HS-27A (cell line): Measurements from ENCODE around the gene FKBP1A.

Experiments used
- DNase-seq: peaks from one replicate; pipeline ENCODE4 v3.0.0-alpha.2; 2012; ENCODE audit warnings: low read depth, missing footprints

Gene FKBP1A

DNA sequence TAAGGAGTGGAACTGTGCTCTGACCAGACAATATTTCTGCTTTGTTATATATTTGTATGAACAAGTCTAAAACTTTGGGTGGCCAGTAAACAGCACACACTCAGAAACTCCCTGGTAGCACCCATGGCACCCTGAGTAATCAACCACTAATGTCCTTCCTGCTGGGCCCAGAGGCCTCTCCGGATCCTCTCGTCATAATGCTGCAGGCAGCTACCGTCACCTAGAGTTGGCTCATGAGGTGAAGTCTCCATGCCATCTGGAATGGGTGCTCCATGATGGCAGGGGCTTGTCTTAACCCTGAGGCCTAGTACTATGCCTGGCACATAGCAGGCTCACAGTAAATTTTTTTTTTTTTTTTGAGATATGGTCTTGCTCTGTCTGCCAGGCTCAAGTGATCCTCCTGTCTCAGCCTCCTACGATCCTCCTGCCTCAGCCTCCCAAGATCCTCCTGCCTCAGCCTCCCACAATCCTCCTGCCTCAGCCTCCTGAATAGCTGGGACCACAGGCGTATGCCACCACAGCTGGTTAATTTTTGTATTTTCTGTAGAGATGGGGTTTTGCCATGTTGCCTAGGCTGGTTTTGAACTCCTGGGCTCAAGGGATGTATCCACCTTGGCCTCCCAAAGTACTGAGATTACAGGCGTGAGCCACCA lies 60.9 kb downstream of the FKBP1A start:
- DNase-seq: no peak

DNA sequence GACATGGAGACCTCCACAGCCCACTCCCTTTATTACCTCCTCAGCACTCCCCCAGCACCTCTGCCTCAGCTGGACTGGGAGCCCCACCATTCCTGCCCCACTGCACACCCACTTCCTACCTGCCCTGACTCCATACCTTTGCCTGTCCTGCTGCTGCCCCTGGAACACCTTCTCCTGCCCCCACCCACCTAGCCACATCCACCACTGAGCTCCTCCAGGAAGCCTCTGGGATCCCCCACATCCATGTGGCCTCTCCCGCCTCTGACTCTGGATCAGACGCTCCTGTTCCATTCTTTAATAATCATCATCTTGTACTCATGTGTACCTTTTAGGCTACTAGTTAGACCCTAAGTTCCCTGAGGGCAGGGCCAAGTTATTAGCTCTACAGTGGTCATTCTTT lies 61.8 kb downstream of the FKBP1A start:
- DNase-seq: no peak

DNA sequence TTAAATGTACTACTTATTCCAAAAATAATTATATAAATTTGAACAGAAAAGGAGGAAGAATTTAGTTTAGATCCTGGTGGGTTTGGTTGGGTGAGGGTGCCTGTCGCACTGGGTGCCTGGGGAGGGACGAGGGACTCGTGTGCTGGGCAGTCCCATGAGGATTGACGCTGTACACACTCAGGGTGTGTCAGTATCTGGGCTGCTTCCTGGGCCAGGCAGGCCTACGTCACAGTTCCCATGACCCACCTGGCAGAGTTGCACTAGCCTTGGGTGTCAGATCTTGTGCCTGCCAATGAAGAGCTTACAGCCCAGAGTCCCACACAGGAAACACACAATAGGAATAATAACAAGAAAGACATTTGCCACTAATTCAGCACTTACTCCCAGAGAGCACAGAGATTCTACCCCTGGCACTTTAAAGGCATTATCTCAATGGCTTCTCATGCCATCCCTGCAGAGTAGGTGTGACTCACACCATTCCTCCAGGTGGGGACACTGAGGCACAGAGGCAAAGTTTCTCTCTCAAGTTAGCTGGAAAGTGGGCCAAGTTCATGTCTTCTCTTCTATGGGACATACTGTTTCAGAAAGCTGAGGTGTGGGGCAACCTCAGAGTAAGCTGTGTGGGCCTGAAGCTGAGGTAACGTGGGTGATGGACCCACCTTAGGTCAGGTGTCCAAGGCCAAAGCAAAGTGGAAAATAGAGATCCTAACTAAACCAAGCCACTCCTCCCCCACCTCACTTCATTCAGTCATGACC lies 62.6 kb downstream of the FKBP1A start:
- no peak for DNase-seq

DNA sequence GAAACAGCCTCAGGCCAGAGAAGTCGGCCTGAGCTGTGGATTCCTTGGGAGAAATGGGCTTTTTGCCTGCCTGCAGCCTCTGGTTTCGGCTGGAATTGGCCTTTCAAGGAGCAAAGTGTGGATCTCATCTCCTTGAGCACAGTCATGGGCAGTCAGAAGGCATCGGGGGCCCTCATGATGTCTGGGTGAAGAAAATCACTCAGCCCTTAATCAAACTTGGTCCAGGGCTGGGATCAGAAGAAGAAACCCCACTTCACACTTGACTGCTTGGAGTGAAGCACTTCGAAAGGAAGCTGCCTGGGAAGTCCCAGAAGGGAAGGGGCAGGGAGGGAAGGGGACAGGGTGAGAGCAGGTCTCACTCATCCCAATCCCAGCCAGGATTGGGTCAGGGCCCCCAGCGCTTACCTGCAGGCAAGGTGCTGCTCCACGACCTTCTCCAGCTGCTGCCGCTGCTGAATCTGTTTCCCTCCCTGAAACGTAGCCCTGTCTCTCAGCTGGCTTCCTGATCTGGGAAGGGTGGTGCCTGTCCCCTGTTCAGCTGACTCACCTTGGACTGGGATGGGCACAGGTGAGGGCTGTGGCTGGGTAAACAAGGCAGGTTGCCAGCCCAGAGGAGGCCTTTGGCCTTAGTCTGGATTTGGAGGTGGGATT lies 64.0 kb downstream of the FKBP1A start, which contains the start of gene SDCBP2:
SDCBP2 (minus strand) TSS at position 460 of the 651 bp plus-strand sequence. CDS start 8,723 bp downstream, outside the sequence.
- no peak for DNase-seq

- DNase-seq: no peak
These were observed 64.8 kb downstream of the FKBP1A start for GRCh38 chr20:1327827-1328679.

GRCh38 chr20:1327241-1327653 lies 65.6 kb downstream of the FKBP1A start:
- DNase-seq: no peak

DNA sequence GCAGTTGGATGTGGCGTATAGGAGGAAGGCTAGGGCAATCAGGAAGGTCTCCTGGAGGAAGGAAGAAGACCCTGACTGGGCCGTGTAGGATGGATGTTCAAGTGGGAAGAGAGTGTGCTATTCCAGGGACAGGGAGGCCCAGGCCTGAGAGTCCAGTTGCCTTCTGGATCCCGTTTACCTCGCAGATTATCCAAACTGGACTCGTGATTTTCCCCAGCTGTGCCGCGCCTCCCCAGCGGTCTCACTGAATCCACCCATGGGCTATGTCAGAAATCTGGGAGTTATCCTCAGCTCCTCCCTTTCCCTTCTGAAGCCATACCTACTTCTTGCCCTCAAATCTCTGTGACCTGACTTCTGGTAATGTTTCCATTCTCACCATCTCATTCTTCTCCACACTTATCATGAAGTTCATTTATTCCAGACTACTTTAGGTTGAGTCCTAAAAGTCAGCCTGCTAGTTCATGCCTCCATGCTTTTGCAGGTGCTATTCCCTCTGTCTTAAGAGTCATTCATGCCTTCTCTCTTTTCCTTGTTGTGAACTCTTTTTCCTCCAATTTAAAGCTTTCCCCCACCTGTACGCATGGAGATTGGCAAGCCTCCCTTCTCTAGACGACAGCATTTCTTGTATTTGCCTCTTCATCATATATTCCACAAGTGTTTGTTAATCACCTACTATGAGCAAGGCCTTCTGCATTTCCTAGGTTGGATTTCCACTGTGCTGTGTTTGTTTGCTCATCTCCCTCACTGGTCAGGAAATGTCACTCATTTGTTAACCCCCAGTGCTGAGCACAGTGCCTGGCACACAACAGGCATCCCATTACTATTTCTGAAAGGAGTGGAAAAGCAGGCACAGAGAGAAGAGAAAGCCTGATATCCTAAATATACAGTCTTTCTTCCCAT lies 66.6 kb downstream of the FKBP1A start:
- DNase-seq: no peak

DNA sequence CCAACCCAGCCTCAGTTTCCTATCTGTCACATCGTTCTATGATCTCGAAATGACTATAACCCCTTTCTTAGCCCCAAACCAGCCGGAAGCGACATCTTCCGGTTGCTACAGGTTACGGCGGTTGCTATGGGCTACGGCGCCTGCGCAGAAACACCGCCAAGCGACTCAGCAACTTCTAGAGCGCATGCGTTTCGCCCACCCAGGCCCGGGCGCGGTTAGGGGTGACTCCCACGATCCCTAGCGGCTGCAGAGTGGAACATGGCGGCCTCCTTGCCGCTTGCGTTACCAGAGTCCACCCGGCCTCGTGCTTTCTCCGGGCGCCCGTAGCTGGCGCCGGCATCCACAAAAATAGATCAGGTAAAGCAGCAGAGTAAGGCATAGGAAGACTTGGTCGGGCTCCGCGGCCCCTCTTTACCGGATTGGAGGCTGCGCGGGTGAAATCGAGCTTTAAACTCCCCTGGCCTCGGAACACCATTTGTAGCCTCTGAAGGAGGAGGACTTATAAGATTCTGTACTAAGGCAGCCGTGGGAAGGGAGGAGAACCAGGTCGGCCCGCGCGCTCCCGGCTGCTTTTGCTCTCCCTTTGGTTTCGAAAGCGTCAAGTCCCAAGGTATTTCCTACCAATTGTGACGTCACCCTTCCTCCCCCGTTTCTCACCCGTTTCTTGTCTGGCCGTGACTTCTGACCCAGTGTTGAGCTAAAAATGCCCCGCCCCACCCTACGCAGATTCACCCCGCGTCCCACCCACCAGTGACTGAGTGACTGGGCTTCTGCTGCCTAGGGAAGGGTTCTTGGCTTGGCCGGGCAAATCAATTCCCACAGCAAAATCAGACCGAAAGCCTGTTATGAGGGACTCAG lies 67.5 kb downstream of the FKBP1A start:
- DNase-seq: peak; percentile 87

DNA sequence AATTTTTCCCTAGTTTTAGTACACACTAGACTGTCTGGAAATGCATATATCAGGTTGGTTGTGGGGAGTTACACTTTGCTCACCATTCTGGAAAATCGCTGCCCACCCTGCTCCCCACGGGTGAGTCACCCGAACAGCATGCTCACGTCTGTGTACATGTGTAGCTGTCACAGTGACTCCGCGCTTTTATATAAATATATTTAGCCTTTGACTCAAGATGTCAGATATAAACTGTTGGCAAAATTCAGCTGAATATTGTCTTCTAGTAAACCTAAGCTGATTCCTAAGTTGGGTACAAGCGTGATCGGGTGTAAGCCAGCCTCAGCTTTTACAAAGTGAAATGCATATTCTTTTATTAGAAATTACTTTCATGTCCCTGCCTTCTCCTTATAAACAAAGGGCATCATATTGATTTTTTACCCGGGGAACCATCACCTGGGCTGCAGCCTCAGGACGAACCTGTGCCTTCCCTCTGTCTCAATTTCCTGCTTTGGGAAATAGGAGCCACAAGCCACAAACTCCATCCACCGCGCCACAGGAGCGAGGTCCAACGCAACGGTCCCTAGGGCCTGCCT lies 68.2 kb downstream of the FKBP1A start:
- DNase-seq: no peak

DNA sequence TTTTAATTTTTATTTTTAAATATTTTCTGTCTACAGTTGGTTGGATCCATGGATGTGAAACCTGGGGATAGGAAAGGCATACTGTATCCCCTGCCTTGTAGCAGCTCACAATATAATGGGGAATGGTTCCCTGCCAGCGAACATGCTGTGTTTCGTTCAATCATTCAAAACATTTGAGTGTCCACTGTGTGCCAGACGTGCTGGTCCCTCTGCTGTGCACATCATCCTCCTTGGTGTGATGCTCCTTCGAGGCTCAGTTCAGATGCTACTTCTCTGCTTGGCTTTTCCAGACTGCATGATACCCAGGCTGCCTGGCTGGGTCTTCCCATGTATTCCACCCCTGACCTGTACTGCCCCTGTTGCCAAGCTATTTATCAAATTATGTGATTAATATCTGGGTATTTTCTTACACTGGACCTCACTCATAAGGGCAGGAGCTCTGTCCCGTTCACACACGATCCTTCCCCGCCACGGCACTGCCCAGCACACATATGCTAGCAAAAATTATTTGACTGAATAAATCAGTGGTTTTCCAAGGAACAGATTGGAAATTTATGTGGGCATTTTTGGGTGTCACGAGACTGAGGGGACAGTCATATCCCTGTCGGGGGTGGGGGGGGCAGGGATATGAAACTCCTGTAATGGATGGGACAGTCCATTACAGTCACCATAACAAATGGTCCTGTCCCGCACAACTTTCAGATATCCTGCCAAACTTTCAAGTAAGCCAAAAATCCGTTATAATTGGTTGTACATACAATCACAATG lies 68.8 kb downstream of the FKBP1A start:
- DNase-seq: no peak

DNA sequence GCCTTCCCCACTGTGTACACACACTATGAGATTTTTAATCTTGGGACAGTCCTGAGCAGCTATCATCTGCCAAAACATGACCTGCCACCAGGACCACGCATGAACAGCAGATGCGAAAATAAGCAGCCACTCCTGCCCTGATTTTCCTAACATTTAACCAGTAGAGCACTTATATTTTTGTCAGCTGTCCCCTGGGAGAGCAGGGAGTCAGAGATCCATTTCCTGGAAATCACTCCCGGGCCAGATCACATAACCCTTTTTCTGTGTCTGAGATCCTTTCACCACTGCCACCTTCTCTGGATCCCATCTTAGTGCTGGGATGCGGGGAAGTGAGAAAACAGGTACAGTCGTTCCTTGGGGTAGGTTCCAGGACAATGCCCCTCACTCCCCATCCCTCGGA lies 69.6 kb downstream of the FKBP1A start:
- DNase-seq: no peak

DNA sequence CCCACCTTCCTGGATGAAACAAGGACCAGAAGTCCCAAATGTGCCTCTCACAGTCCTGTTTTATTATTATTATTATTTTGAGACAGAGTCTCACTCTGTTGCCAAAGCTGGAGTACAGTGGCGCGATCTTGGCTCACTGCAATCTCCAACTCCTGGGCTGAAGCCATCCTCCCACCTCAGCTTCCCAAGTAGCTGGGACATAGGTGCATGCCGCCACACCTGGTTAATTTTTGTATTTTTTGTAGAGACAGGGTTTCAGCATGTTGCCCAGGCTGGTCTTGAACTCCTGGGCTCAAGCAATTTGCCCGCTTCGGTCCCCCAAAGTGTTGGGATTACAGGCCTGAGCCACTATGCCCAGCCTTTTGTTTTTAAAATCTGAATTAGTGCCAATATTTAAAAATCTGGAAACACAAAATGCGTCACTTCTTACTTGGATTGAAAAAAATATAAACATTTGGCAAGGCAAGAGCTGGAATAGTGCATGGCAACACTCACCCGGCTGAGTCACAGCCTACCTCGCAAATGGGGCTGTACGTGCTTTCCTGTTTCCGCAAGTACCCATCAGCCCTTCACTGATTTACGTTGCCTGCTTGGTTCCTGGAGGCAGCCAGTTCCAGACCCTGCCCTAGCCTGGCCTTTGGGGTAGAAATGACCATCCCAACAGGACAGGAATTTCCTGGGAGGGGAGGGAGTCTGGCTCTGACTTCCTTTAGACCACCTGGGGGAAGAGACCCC lies 70.2 kb downstream of the FKBP1A start:
- DNase-seq: no peak

- no peak for DNase-seq
These were observed 71.3 kb downstream of the FKBP1A start for GRCh38 chr20:1321654-1321939.

DNA sequence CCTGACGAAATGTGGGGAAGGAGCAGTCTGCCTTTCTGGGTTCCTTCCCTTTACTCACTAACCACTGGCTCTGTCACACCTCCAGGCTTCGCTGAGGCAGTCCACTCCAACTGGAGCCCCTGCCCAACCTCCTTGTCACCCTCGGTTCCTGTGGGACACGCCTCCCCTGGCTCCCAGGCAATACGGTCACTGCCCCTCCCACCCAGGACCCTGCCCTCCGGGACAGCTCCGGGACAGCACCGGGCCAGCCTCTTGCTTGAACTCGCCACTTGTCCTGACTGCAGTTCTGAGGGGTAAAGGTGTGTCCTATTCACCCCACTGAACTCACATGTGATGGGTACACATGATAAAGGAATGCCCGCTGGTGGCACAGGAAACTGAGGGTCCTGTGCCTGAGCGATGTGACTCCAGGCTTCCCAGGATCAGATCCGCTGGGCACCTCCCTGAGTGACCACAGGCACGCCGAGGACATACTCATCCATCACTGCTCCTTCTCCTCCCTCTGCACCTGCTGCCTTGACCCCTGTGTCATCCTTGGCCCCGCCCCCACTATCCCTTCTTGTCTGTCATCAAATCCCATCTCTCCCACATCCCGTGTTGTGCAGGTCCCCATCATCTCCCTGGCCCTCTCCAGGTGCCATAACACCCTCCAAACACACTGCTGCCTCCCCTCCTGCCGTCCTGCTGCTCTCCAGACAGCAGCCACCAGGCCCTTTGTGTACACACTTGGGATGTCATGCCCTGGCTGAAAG lies 71.8 kb downstream of the FKBP1A start:
- DNase-seq: no peak

- no peak for DNase-seq
These were observed 72.8 kb downstream of the FKBP1A start for GRCh38 chr20:1320016-1320415.

GRCh38 chr20:1319462-1319861 lies 73.4 kb downstream of the FKBP1A start:
- DNase-seq: no peak

GRCh38 chr20:1319051-1319450 lies 73.8 kb downstream of the FKBP1A start:
- DNase-seq: no peak
